Naive thymus-derived CD4-positive, alpha-beta T cell (primary cell): Measurements from ENCODE around the gene NTN5. TPM values are rescaled to one million over a fixed set of nuclear protein-coding genes. Genes with fewer than 3 reads are reported as not detected.

Source experiments
- ATAC-seq: fragments of 150-1000 bp; cut with Tn5 transposase; 2 replicates; pipeline ENCODE4 v1.10.0; 2021; ENCODE audit warnings: mild to moderate bottlenecking, moderate library complexity
- CTCF ChIA-PET: fragments of 350-600 bp; sonication (Branson Sonifier 250); formaldehyde crosslinking; loops from one replicate; lab custom pipeline; 2021; ENCODE audit warnings: antibody characterized with exemption; lab: Charles Lee
- POLR2A ChIA-PET: fragments of 350-600 bp; sonication (Branson Sonifier 250); formaldehyde crosslinking; loops from one replicate; lab custom pipeline; 2021; ENCODE audit warnings: antibody characterized with exemption, inconsistent platforms; lab: Charles Lee
- DNase-seq, 9 donors: peaks; one replicate each; pipeline versions ENCODE4 v3.0.0 to v3.0.0-alpha.2; 2020 to 2022; ENCODE audit warnings: mixed read lengths in 1 of 9
- H3K27ac ChIP-seq: one replicate; pipeline ENCODE4 v1.7.0; 2013; ENCODE audit warnings: mild to moderate bottlenecking, low read depth, low read length, moderate library complexity
- H3K27me3 ChIP-seq, 2 donors: one replicate each; pipeline ENCODE4 v1.7.0; 2013; ENCODE audit warnings: low read length in 2 of 2, mild to moderate bottlenecking in 2 of 2, moderate library complexity in 2 of 2; ENCODE audit not compliant: control insufficient read depth in 2 of 2, insufficient read depth in 2 of 2
- H3K36me3 ChIP-seq, 3 experiments: 1 replicate in 2 of 3; 2 replicates in 1 of 3; pipeline ENCODE4 v1.7.0; 2013; ENCODE audit warnings: low read length in 3 of 3, mild to moderate bottlenecking in 3 of 3, moderate library complexity in 1 of 3; ENCODE audit not compliant: insufficient read depth in 3 of 3, control insufficient read depth in 2 of 3
- H3K4me1 ChIP-seq, 2 donors: one replicate each; pipeline ENCODE4 v1.7.0; 2013; ENCODE audit warnings: low read length in 2 of 2, mild to moderate bottlenecking in 2 of 2, moderate library complexity in 1 of 2; ENCODE audit not compliant: control insufficient read depth in 2 of 2, insufficient read depth in 2 of 2
- H3K4me3 ChIP-seq: 2 replicates; pipeline ENCODE4 v1.7.0; 2013; ENCODE audit warnings: mild to moderate bottlenecking, low read length
- H3K9me3 ChIP-seq, 3 experiments: 1 replicate in 2 of 3; 2 replicates in 1 of 3; pipeline ENCODE4 v1.7.0; 2013; ENCODE audit warnings: low read length in 3 of 3; ENCODE audit not compliant: control insufficient read depth in 2 of 3
- H3K27ac Mint-ChIP-seq, 9 donors: one replicate each; pipeline ENCODE4 v1.8.0; 2020 to 2022; ENCODE audit warnings: mixed read lengths in 9 of 9, mild to moderate bottlenecking in 8 of 9, moderate library complexity in 5 of 9, inconsistent platforms in 2 of 9
- H3K27me3 Mint-ChIP-seq, 5 donors: one replicate each; pipeline ENCODE4 v1.8.0; 2021 to 2022; ENCODE audit warnings: mixed read lengths in 5 of 5, mild to moderate bottlenecking in 1 of 5
- H3K36me3 Mint-ChIP-seq, 5 donors: one replicate each; pipeline ENCODE4 v1.8.0; 2020 to 2022; ENCODE audit warnings: mixed read lengths in 5 of 5, mild to moderate bottlenecking in 3 of 5, inconsistent platforms in 1 of 5
- H3K4me1 Mint-ChIP-seq, 7 donors: one replicate each; pipeline ENCODE4 v1.8.0; 2020 to 2022; ENCODE audit warnings: mixed read lengths in 7 of 7, mild to moderate bottlenecking in 3 of 7, inconsistent platforms in 1 of 7
- H3K4me3 Mint-ChIP-seq, 10 donors: one replicate each; pipeline ENCODE4 v1.8.0; 2020 to 2022; ENCODE audit warnings: mild to moderate bottlenecking in 10 of 10, mixed read lengths in 10 of 10, moderate library complexity in 6 of 10, inconsistent platforms in 2 of 10
- H3K9me3 Mint-ChIP-seq, 11 donors: one replicate each; pipeline ENCODE4 v1.8.0; 2020 to 2022; ENCODE audit warnings: mixed read lengths in 11 of 11, mild to moderate bottlenecking in 4 of 11, inconsistent platforms in 1 of 11, moderate library complexity in 1 of 11
- intact Hi-C, 2 donors: fragments of 100-400 bp; cut with micrococcal nuclease; formaldehyde crosslinking; loops; one replicate each; pipeline ENCODE4 v1.15.1; 2023
- polyA plus RNA-seq, 2 donors: library from polyadenylated mRNA; unstranded; fragments of 300-500 nt; fragmentation: Illumina TruSeq; gene quantifications; one replicate each; pipeline ENCODE4 v1.2.3, GENCODE V29; 2021
- total RNA-seq, 6 experiments: library from RNA in 5 of 6; stranded (reverse) in 5 of 6; gene quantifications; 1 replicate in 5 of 6; 2 replicates in 1 of 6; pipeline ENCODE4 v1.2.3 and lab custom pipeline; 2021 to 2026

The NTN5 gene
- total and polyA plus RNA-seq, 7 experiments from 2014 or later = 0.41 to 5.9 (median 2.9) TPM

- POLR2A ChIA-PET = interaction anchor here (0.6 to 3.8 kb wide), 8 partner anchors 11 to 251 kb away, joined by 3 to 21 read pairs (median 3); partner anchors contain the start of genes CA11, RPL18 and SPHK2
Measured at GRCh38 chr19:48713864-48714755, 41.3 kb upstream of the NTN5 start.

GRCh38 chr19:48713041-48713863 is 40.4 kb upstream of the NTN5 start:
- Histone ChIP-seq H3K4me3 (peak overlapping the region; percentile 95), H3K36me3 (peaks cover 0 to 4% (median 0%) of the 10 kb centered on the region in 3 experiments), H3K27ac (peak overlapping the region; percentile 79), H3K27me3 (no peaks in the 10 kb centered on the region), H3K9me3 (no peaks in the 10 kb centered on the region), H3K4me1 (peaks cover 11 to 12% of the 10 kb centered on the region in 2 donors)
- Mint-ChIP-seq H3K4me1 (peaks cover 9 to 24% (median 21%) of the 10 kb centered on the region in 7 donors), H3K36me3 (peaks cover 0 to 11% (median 5%) of the 10 kb centered on the region in 5 donors), H3K27me3 (no peaks in the 10 kb centered on the region), H3K27ac (peak overlapping the region in 7 of 9 donors; percentile 16 to 89 (median 69)), H3K9me3 (peaks cover 0 to 2% (median 0%) of the 10 kb centered on the region in 11 donors), H3K4me3 (peak overlapping the region; percentile 82 to 92 (median 88))
- ATAC-seq = no peak
- intact Hi-C loops = loop anchor here in 1 of 2 donors (5.0 kb wide), 1 partner anchor 201 kb away; the partner anchor contains the start of gene LMTK3
- ChIA-PET POLR2A (interaction anchor here (0.6 to 3.8 kb wide), 7 partner anchors 12 to 252 kb away, joined by 3 to 21 read pairs (median 3); partner anchors contain the start of genes CA11, RPL18 and SPHK2), CTCF (interaction anchor here (0.7 to 2.0 kb wide), 3 partner anchors 34 to 267 kb away, joined by 3 to 5 read pairs (median 3); partner anchors contain the start of gene CA11)
- DNase-seq = peak in 1 of 9 donors; percentile 15

More at GRCh38 chr19:48713864-48714755, 41.3 kb upstream of the NTN5 start:
- CTCF ChIA-PET = interaction anchor here (1.0 to 2.0 kb wide), 2 partner anchors 25 to 69 kb away, joined by 3 to 5 read pairs; partner anchors contain the start of gene CA11
- H3K27me3 Mint-ChIP-seq = no peaks in the 10 kb centered on the region
- peaks cover 11 to 12% of the 10 kb centered on the region in 2 donors for H3K4me1 ChIP-seq
- peak overlapping the region; percentile 79 for H3K27ac ChIP-seq
- peaks cover 0 to 11% (median 0%) of the 10 kb centered on the region in 5 donors for H3K36me3 Mint-ChIP-seq
- peaks cover 0 to 4% (median 0%) of the 10 kb centered on the region in 3 experiments for H3K36me3 ChIP-seq
- intact Hi-C loops = loop anchor here (1.0 to 5.0 kb wide), 13 partner anchors 11 to 371 kb away; partner anchors contain the start of genes DBP (in 2 of the 2), GYS1 (in 2 of the 2), RUVBL2 (in 2 of the 2) and CA11 (in 1 of the 2)
- H3K27ac Mint-ChIP-seq = peak overlapping the region; percentile 16 to 90 (median 81)
- ATAC-seq (peak; percentile 96), DNase-seq (peak; percentile 92 to 97 (median 97))
- H3K9me3 ChIP-seq = no peaks in the 10 kb centered on the region
- peaks cover 9 to 24% (median 20%) of the 10 kb centered on the region in 7 donors for H3K4me1 Mint-ChIP-seq
- no peaks in the 10 kb centered on the region for H3K27me3 ChIP-seq
- H3K9me3 Mint-ChIP-seq = peaks cover 0 to 2% (median 0%) of the 10 kb centered on the region in 11 donors
- H3K4me3 Mint-ChIP-seq = peak overlapping the region; percentile 82 to 92 (median 88)
- peak overlapping the region; percentile 95 for H3K4me3 ChIP-seq

- Mint-ChIP-seq H3K27ac (no peak overlapping the region), H3K4me3 (peak overlapping the region in 4 of 10 donors; percentile 29 to 65 (median 32)), H3K4me1 (peaks cover 9 to 24% (median 19%) of the 10 kb centered on the region in 7 donors), H3K27me3 (no peaks in the 10 kb centered on the region), H3K9me3 (peaks cover 0 to 2% (median 0%) of the 10 kb centered on the region in 11 donors), H3K36me3 (peaks cover 0 to 18% (median 10%) of the 10 kb centered on the region in 5 donors)
- Histone ChIP-seq H3K9me3 (no peaks in the 10 kb centered on the region), H3K27ac (no peak overlapping the region), H3K36me3 (peaks cover 0 to 4% (median 0%) of the 10 kb centered on the region in 3 experiments), H3K4me1 (peaks cover 11 to 12% of the 10 kb centered on the region in 2 donors), H3K4me3 (no peak overlapping the region), H3K27me3 (no peaks in the 10 kb centered on the region)
- DNase-seq = no peak
- ChIA-PET CTCF (interaction anchor here (0.7 kb wide), 1 partner anchor 77 kb away, joined by 3 read pairs; no protein-coding TSS in a partner anchor), POLR2A (interaction anchor here (1.6 kb wide), 1 partner anchor 28 kb away, joined by 7 read pairs; no protein-coding TSS in a partner anchor)
- intact Hi-C loops = loop anchor here in 1 of 2 donors (5.0 kb wide), 1 partner anchor 199 kb away; the partner anchor contains the start of gene LMTK3
- no peak for ATAC-seq
Measured at GRCh38 chr19:48711106-48711662, 38.4 kb upstream of the NTN5 start.

GRCh38 chr19:48708471-48708870 is 35.7 kb upstream of the NTN5 start:
- H3K36me3 ChIP-seq = peaks cover 0 to 4% (median 0%) of the 10 kb centered on the region in 3 experiments
- H3K4me1 ChIP-seq = peaks cover 6 to 9% of the 10 kb centered on the region in 2 donors
- no peaks in the 10 kb centered on the region for H3K27me3 Mint-ChIP-seq
- ChIA-PET CTCF (no interaction called here), POLR2A (no interaction called here)
- no peak overlapping the region for H3K27ac ChIP-seq
- peak overlapping the region in 2 of 9 donors; percentile 67 to 77 for H3K27ac Mint-ChIP-seq
- no peak overlapping the region for H3K4me3 Mint-ChIP-seq
- ATAC-seq (no peak), DNase-seq (no peak)
- H3K27me3 ChIP-seq = no peaks in the 10 kb centered on the region
- peaks cover 0 to 41% (median 18%) of the 10 kb centered on the region in 5 donors for H3K36me3 Mint-ChIP-seq
- intact Hi-C loops = no loop called here
- H3K9me3 Mint-ChIP-seq = peaks cover 0 to 2% (median 0%) of the 10 kb centered on the region in 11 donors
- peaks cover 0 to 12% (median 8%) of the 10 kb centered on the region in 7 donors for H3K4me1 Mint-ChIP-seq
- no peaks in the 10 kb centered on the region for H3K9me3 ChIP-seq
- no peak overlapping the region for H3K4me3 ChIP-seq

- intact Hi-C loops = no loop called here
- POLR2A ChIA-PET = interaction anchor here (0.5 kb wide), 1 partner anchor 48 kb away, joined by 4 read pairs; no protein-coding TSS in a partner anchor
- no peaks in the 10 kb centered on the region for H3K27me3 Mint-ChIP-seq
- no peak overlapping the region for H3K4me3 Mint-ChIP-seq
- ATAC-seq (no peak), DNase-seq (no peak)
- H3K27ac ChIP-seq = no peak overlapping the region
- CTCF ChIA-PET = no interaction called here
- peaks cover 0 to 6% (median 3%) of the 10 kb centered on the region in 3 experiments for H3K36me3 ChIP-seq
- no peaks in the 10 kb centered on the region for H3K9me3 ChIP-seq
- H3K4me1 ChIP-seq = no peaks in the 10 kb centered on the region
- H3K36me3 Mint-ChIP-seq = peaks cover 0 to 49% (median 28%) of the 10 kb centered on the region in 5 donors
- no peaks in the 10 kb centered on the region for H3K27me3 ChIP-seq
- H3K4me3 ChIP-seq = no peak overlapping the region
- peaks cover 0 to 5% (median 0%) of the 10 kb centered on the region in 7 donors for H3K4me1 Mint-ChIP-seq
- no peak overlapping the region for H3K27ac Mint-ChIP-seq
- H3K9me3 Mint-ChIP-seq = peaks cover 0 to 2% (median 0%) of the 10 kb centered on the region in 11 donors
Measured at GRCh38 chr19:48705431-48705830, 32.6 kb upstream of the NTN5 start.
